K562 treated with DMSO at 1 percent for 48 hours (cell line): ENCODE results near the gene CHMP2A. TPM values are rescaled to one million over a fixed set of nuclear protein-coding genes. Genes with fewer than 3 reads are reported as not detected.

ENCODE experiments used
- total RNA-seq: library from RNA; unstranded; fragments of 300-600 nt; gene quantifications from 2 replicates; pipeline ENCODE4 v1.2.3, GENCODE V29; 2022; ENCODE audit warnings: low replicate concordance; ENCODE audit errors: extremely low read depth

The CHMP2A gene
- not detected in 2 replicates for total RNA-seq

GRCh38 chr19:58554494-58555368 lies at the start of gene CHMP2A:
Gene CHMP2A, minus strand, starts transcription at chr19:58555105. Its CDS starts 893 bp downstream, at chr19:58554212.

GRCh38 chr19:58572818-58573657 lies 18.1 kb upstream of the CHMP2A start, which contains the start of gene MZF1:
Gene MZF1, minus strand, starts transcription at chr19:58573335. Its CDS starts 1,946 bp downstream, at chr19:58571389.

GRCh38 chr19:58558066-58558622 lies 3.2 kb upstream of the CHMP2A start, which contains the start of gene UBE2M:
Gene UBE2M, minus strand, starts transcription at chr19:58558611. Its CDS starts 230 bp downstream, at chr19:58558381.

GRCh38 chr19:58543826-58544590 lies 10.9 kb downstream of the CHMP2A start, which contains the start of gene TRIM28:
Gene TRIM28, plus strand, starts transcription at chr19:58544064. Its CDS starts 694 bp downstream, at chr19:58544758.

GRCh38 chr19:58519355-58520256 lies 35.3 kb downstream of the CHMP2A start, which contains the start of gene ZBTB45:
Gene ZBTB45, minus strand, starts transcription at chr19:58519810. Its CDS starts 2,137 bp downstream, at chr19:58517673.

GRCh38 chr19:58511353-58512208 lies 43.3 kb downstream of the CHMP2A start, which contains the start of gene SLC27A5:
Gene SLC27A5, minus strand, starts transcription at chr19:58511992. Its CDS starts 37 bp downstream, at chr19:58511955.

Other genes starting within 250 kb of the CHMP2A start
- gene ERVK3-1, start 249.7 kb downstream of the CHMP2A start, total RNA-seq = not detected in 2 replicates
- gene ZSCAN22, start 228.1 kb downstream of the CHMP2A start, total RNA-seq = not detected in 2 replicates
- not detected in 2 replicates for gene A1BG, start 201.6 kb downstream of the CHMP2A start, total RNA-seq
- not detected in 2 replicates for gene ZNF497, start 192.4 kb downstream of the CHMP2A start, total RNA-seq
- gene ZNF837, start 174.1 kb downstream of the CHMP2A start, total RNA-seq = not detected in 2 replicates
- 2,923 and 3,134 TPM in 2 replicates for gene RPS5, start 167.8 kb downstream of the CHMP2A start, total RNA-seq
- gene RNF225, start 159.4 kb downstream of the CHMP2A start, total RNA-seq = not detected in 2 replicates
- not detected in 2 replicates for gene ZNF584, start 146.5 kb downstream of the CHMP2A start, total RNA-seq
- gene ZNF132, start 115.0 kb downstream of the CHMP2A start, total RNA-seq = not detected in 2 replicates
- gene ZNF324B, start 103.5 kb downstream of the CHMP2A start, total RNA-seq = not detected in 2 replicates
- 167 TPM in 1 of 2 replicates, not detected in the other for gene ZNF324, start 88.0 kb downstream of the CHMP2A start, total RNA-seq
- gene ZNF446, start 78.8 kb downstream of the CHMP2A start, total RNA-seq = not detected in 2 replicates
- not detected in 2 replicates for gene SLC27A5, start 43.1 kb downstream of the CHMP2A start, total RNA-seq
- not detected in 2 replicates for gene ZBTB45, start 35.3 kb downstream of the CHMP2A start, total RNA-seq
- gene TRIM28, start 11.0 kb downstream of the CHMP2A start, total RNA-seq = 866 and 1,637 TPM in 2 replicates
- not detected in 2 replicates for gene UBE2M, start 3.5 kb upstream of the CHMP2A start, total RNA-seq
- not detected in 2 replicates for gene MZF1, start 18.2 kb upstream of the CHMP2A start, total RNA-seq